ENCODE results near the gene TMPRSS9. TPM values are rescaled to one million over a fixed set of nuclear protein-coding genes. Genes with fewer than 3 reads are reported as not detected.

The TMPRSS9 gene
- total and polyA plus RNA-seq, 2 of the 13 experiments (the other 11 are each of a cell fraction or from before 2014, with no cell fraction given) = 2.5 to 5.2 TPM

- no peak for TF ChIP-seq YEATS2 (CRISPR knock-in tag; IDR thresholded peaks at IDR 0.05; ENCODE audit: borderline replicate concordance)
- no peak for TF ChIP-seq PRDM4 (CRISPR knock-in tag; IDR thresholded peaks at IDR 0.05; ENCODE audit: borderline replicate concordance)
- TF ChIP-seq NFE2 (CRISPR knock-in tag; IDR thresholded peaks at IDR 0.05) = no peak
- no peak for TF ChIP-seq KAT8 (CRISPR knock-in tag; IDR thresholded peaks at IDR 0.05)
Observed at GRCh38 chr19:2320049-2320448, 40.0 kb upstream of the TMPRSS9 start (continued).

GRCh38 chr19:2320939-2321338 is 39.1 kb upstream of the TMPRSS9 start:
- H3K4me2 ChIP-seq (ENCODE audit: low read depth, low read length) = no peak overlapping the region
- ATAC-seq (no peak), DNase-seq (ENCODE audit: low spot score) (no peak), FAIRE-seq (no peak)
- H4K20me1 ChIP-seq (ENCODE audit: insufficient read depth, low read length) = no peaks in the 10 kb centered on the region
- no peak overlapping the region for H3K9ac ChIP-seq (ENCODE audit: insufficient read depth, low read depth, low read length)
- no peaks in the 10 kb centered on the region for H3K9me3 ChIP-seq (ENCODE audit: low read length)
- H3K36me3 ChIP-seq (replicated peaks in 1 of 2; ENCODE audit: control insufficient read depth in 1 of 2, insufficient read depth in 2 of 2, low read length in 2 of 2) = peaks cover 7 to 31% of the 10 kb centered on the region in 2 experiments; a peak in 4 of 5 replicates
- ChIA-PET CTCF (ENCODE audit: low intra/inter-chr PET ratio, low total read pairs) (no interaction called here), POLR2A (no interaction called here)
- peak; percentile 90 for TF ChIP-seq AGO2 (optimal IDR thresholded peaks at IDR 0.05; ENCODE audit: low read depth, low read length)
- TF ChIP-seq ZNF318 (CRISPR knock-in tag; IDR thresholded peaks at IDR 0.05) = no peak
- TF ChIP-seq ZBTB2 (CRISPR knock-in tag; IDR thresholded peaks at IDR 0.05; ENCODE audit: low read depth) = no peak
- TF ChIP-seq POLR2G (IDR thresholded peaks at IDR 0.05; ENCODE audit: low read depth, low read length) = 0 out of 2 replicates have a peak, but pooled peaks have one; percentile 21
- WGBS (ENCODE audit: low lambda C conversion rate) = 91% methylated on average over 11 of the region's 12 CpGs
- H3K4me1 ChIP-seq (ENCODE audit: insufficient read depth, low read length) = peaks cover 21% of the 10 kb centered on the region
- 0 out of 5 replicates have a peak, but pooled peaks cover 0 to 3% of the 10 kb centered on the region in 2 experiments for H3K27me3 ChIP-seq (ENCODE audit: control insufficient read depth in 1 of 2, insufficient read depth in 2 of 2, low read length in 2 of 2)
- no TSS peak for BruUV-seq (replicated peaks)
- no peak overlapping the region for H2AFZ ChIP-seq (ENCODE audit: low read length)
- intact Hi-C loops (cut with micrococcal nuclease; ENCODE audit: unreplicated experiment) (no loop called here), in situ Hi-C loops (cut with HindIII; ENCODE audit: extremely low pct_ligation_motif_present, low pct_unique_long_range_greater_than_20kb) (no loop called here)
- H3K27ac ChIP-seq (ENCODE audit: extremely low read length, insufficient read depth, low read length) = no peak overlapping the region
- H3K4me3 ChIP-seq (replicated peaks in 1 of 3; ENCODE audit: insufficient read depth in 1 of 3, low read depth in 2 of 3, low read length in 3 of 3) = no peak overlapping the region
- H3K79me2 ChIP-seq (ENCODE audit: insufficient read depth, low read length) = no peaks in the 10 kb centered on the region
